HS-27A (cell line): ENCODE measurements around the gene OR6Y1.

ENCODE experiments used
- DNase-seq: peaks from one replicate; pipeline ENCODE4 v3.0.0-alpha.2; 2012; ENCODE audit warnings: low read depth, missing footprints

The OR6Y1 gene

GRCh38 chr1:158506369-158506987 is 47.7 kb downstream of the OR6Y1 start:
- no peak for DNase-seq

- no peak for DNase-seq
Observed at GRCh38 chr1:158496374-158496773, 57.8 kb downstream of the OR6Y1 start.

- no peak for DNase-seq
Observed at GRCh38 chr1:158494796-158495195, 59.4 kb downstream of the OR6Y1 start.
